Measurements from ENCODE around the gene UROS.

The UROS gene

GRCh38 chr10:125848371-125848770 lies 25.3 kb upstream of the UROS start:
- Histone ChIP-seq H3K9ac (ENCODE audit: low read length) (no peak overlapping the region), H3K9me3 (ENCODE audit: control insufficient read depth, low read length) (no peaks in the 10 kb centered on the region), H3K4me1 (ENCODE audit: control insufficient read depth, insufficient read depth, low read length) (no peaks in the 10 kb centered on the region), H3K27me3 (ENCODE audit: control insufficient read depth, insufficient read depth, low read length) (no peaks in the 10 kb centered on the region), H3K36me3 (ENCODE audit: control insufficient read depth, insufficient read depth, low read length) (peaks cover 6% of the 10 kb centered on the region), H3K4me3 (ENCODE audit: low read length) (no peak overlapping the region)

- Histone ChIP-seq H3K27me3 (ENCODE audit: control insufficient read depth, insufficient read depth, low read length) (no peaks in the 10 kb centered on the region), H3K36me3 (ENCODE audit: control insufficient read depth, insufficient read depth, low read length) (peaks cover 6% of the 10 kb centered on the region), H3K9ac (ENCODE audit: low read length) (no peak overlapping the region)
Observed at GRCh38 chr10:125846894-125847293, 23.8 kb upstream of the UROS start.

GRCh38 chr10:125845617-125846016 lies 22.6 kb upstream of the UROS start:
- no peak overlapping the region for H3K4me3 ChIP-seq (ENCODE audit: low read length)
- peaks cover 6% of the 10 kb centered on the region for H3K36me3 ChIP-seq (ENCODE audit: control insufficient read depth, insufficient read depth, low read length)
- H3K27me3 ChIP-seq (ENCODE audit: control insufficient read depth, insufficient read depth, low read length), result no peaks in the 10 kb centered on the region
- H3K9me3 ChIP-seq (ENCODE audit: control insufficient read depth, low read length), result no peaks in the 10 kb centered on the region
- H3K9ac ChIP-seq (ENCODE audit: low read length), result no peak overlapping the region
- no peaks in the 10 kb centered on the region for H3K4me1 ChIP-seq (ENCODE audit: control insufficient read depth, insufficient read depth, low read length)

More at GRCh38 chr10:125846894-125847293, 23.8 kb upstream of the UROS start:
- H3K4me3 ChIP-seq (ENCODE audit: low read length), result no peak overlapping the region
- H3K4me1 ChIP-seq (ENCODE audit: control insufficient read depth, insufficient read depth, low read length), result no peaks in the 10 kb centered on the region
- no peaks in the 10 kb centered on the region for H3K9me3 ChIP-seq (ENCODE audit: control insufficient read depth, low read length)

GRCh38 chr10:125844751-125845221 lies 21.7 kb upstream of the UROS start:
- H3K4me3 ChIP-seq (ENCODE audit: low read length), result no peak overlapping the region
- H3K36me3 ChIP-seq (ENCODE audit: control insufficient read depth, insufficient read depth, low read length), result peaks cover 6% of the 10 kb centered on the region
- H3K9ac ChIP-seq (ENCODE audit: low read length), result no peak overlapping the region

GRCh38 chr10:125843603-125844329 lies 20.7 kb upstream of the UROS start:
- Histone ChIP-seq H3K9ac (ENCODE audit: low read length) (no peak overlapping the region), H3K27me3 (ENCODE audit: control insufficient read depth, insufficient read depth, low read length) (no peaks in the 10 kb centered on the region), H3K36me3 (ENCODE audit: control insufficient read depth, insufficient read depth, low read length) (peaks cover 6% of the 10 kb centered on the region), H3K9me3 (ENCODE audit: control insufficient read depth, low read length) (no peaks in the 10 kb centered on the region), H3K4me1 (ENCODE audit: control insufficient read depth, insufficient read depth, low read length) (no peaks in the 10 kb centered on the region), H3K4me3 (ENCODE audit: low read length) (no peak overlapping the region)

More at GRCh38 chr10:125844751-125845221, 21.7 kb upstream of the UROS start:
- Histone ChIP-seq H3K4me1 (ENCODE audit: control insufficient read depth, insufficient read depth, low read length) (no peaks in the 10 kb centered on the region), H3K27me3 (ENCODE audit: control insufficient read depth, insufficient read depth, low read length) (no peaks in the 10 kb centered on the region), H3K9me3 (ENCODE audit: control insufficient read depth, low read length) (no peaks in the 10 kb centered on the region)

GRCh38 chr10:125840955-125841354 lies 17.9 kb upstream of the UROS start:
- Histone ChIP-seq H3K9me3 (ENCODE audit: control insufficient read depth, low read length) (no peaks in the 10 kb centered on the region), H3K36me3 (ENCODE audit: control insufficient read depth, insufficient read depth, low read length) (no peaks in the 10 kb centered on the region), H3K27me3 (ENCODE audit: control insufficient read depth, insufficient read depth, low read length) (no peaks in the 10 kb centered on the region), H3K9ac (ENCODE audit: low read length) (no peak overlapping the region), H3K4me1 (ENCODE audit: control insufficient read depth, insufficient read depth, low read length) (no peaks in the 10 kb centered on the region), H3K4me3 (ENCODE audit: low read length) (no peak overlapping the region)

GRCh38 chr10:125840406-125840805 lies 17.3 kb upstream of the UROS start:
- Histone ChIP-seq H3K4me1 (ENCODE audit: control insufficient read depth, insufficient read depth, low read length) (no peaks in the 10 kb centered on the region), H3K9me3 (ENCODE audit: control insufficient read depth, low read length) (no peaks in the 10 kb centered on the region), H3K9ac (ENCODE audit: low read length) (no peak overlapping the region), H3K4me3 (ENCODE audit: low read length) (no peak overlapping the region), H3K36me3 (ENCODE audit: control insufficient read depth, insufficient read depth, low read length) (no peaks in the 10 kb centered on the region), H3K27me3 (ENCODE audit: control insufficient read depth, insufficient read depth, low read length) (no peaks in the 10 kb centered on the region)

GRCh38 chr10:125838802-125839575 lies 15.9 kb upstream of the UROS start:
- Histone ChIP-seq H3K27me3 (ENCODE audit: control insufficient read depth, insufficient read depth, low read length) (no peaks in the 10 kb centered on the region), H3K4me1 (ENCODE audit: control insufficient read depth, insufficient read depth, low read length) (no peaks in the 10 kb centered on the region), H3K9ac (ENCODE audit: low read length) (no peak overlapping the region), H3K36me3 (ENCODE audit: control insufficient read depth, insufficient read depth, low read length) (no peaks in the 10 kb centered on the region), H3K9me3 (ENCODE audit: control insufficient read depth, low read length) (no peaks in the 10 kb centered on the region), H3K4me3 (ENCODE audit: low read length) (no peak overlapping the region)

- Histone ChIP-seq H3K4me3 (ENCODE audit: low read length) (no peak overlapping the region), H3K4me1 (ENCODE audit: control insufficient read depth, insufficient read depth, low read length) (no peaks in the 10 kb centered on the region), H3K9me3 (ENCODE audit: control insufficient read depth, low read length) (no peaks in the 10 kb centered on the region), H3K9ac (ENCODE audit: low read length) (no peak overlapping the region), H3K27me3 (ENCODE audit: control insufficient read depth, insufficient read depth, low read length) (no peaks in the 10 kb centered on the region), H3K36me3 (ENCODE audit: control insufficient read depth, insufficient read depth, low read length) (no peaks in the 10 kb centered on the region)
Observed at GRCh38 chr10:125836746-125837145, 13.7 kb upstream of the UROS start.

GRCh38 chr10:125828311-125828710 lies 5.3 kb upstream of the UROS start:
- no peaks in the 10 kb centered on the region for H3K36me3 ChIP-seq (ENCODE audit: control insufficient read depth, insufficient read depth, low read length)
- H3K4me1 ChIP-seq (ENCODE audit: control insufficient read depth, insufficient read depth, low read length), result peaks cover 13% of the 10 kb centered on the region
- H3K9me3 ChIP-seq (ENCODE audit: control insufficient read depth, low read length), result no peaks in the 10 kb centered on the region
- no peaks in the 10 kb centered on the region for H3K27me3 ChIP-seq (ENCODE audit: control insufficient read depth, insufficient read depth, low read length)
- no peak overlapping the region for H3K4me3 ChIP-seq (ENCODE audit: low read length)
- H3K9ac ChIP-seq (ENCODE audit: low read length), result no peak overlapping the region

GRCh38 chr10:125827133-125827532 lies 4.1 kb upstream of the UROS start:
- Histone ChIP-seq H3K9ac (ENCODE audit: low read length) (no peak overlapping the region), H3K9me3 (ENCODE audit: control insufficient read depth, low read length) (no peaks in the 10 kb centered on the region), H3K4me1 (ENCODE audit: control insufficient read depth, insufficient read depth, low read length) (peaks cover 13% of the 10 kb centered on the region), H3K27me3 (ENCODE audit: control insufficient read depth, insufficient read depth, low read length) (no peaks in the 10 kb centered on the region), H3K36me3 (ENCODE audit: control insufficient read depth, insufficient read depth, low read length) (no peaks in the 10 kb centered on the region), H3K4me3 (ENCODE audit: low read length) (no peak overlapping the region)

GRCh38 chr10:125824736-125825135 lies 1.7 kb upstream of the UROS start:
- Histone ChIP-seq H3K27me3 (ENCODE audit: control insufficient read depth, insufficient read depth, low read length) (no peaks in the 10 kb centered on the region), H3K9ac (ENCODE audit: low read length) (peak overlapping the region; percentile 84), H3K4me3 (ENCODE audit: low read length) (no peak overlapping the region), H3K4me1 (ENCODE audit: control insufficient read depth, insufficient read depth, low read length) (peaks cover 13% of the 10 kb centered on the region), H3K36me3 (ENCODE audit: control insufficient read depth, insufficient read depth, low read length) (no peaks in the 10 kb centered on the region), H3K9me3 (ENCODE audit: control insufficient read depth, low read length) (no peaks in the 10 kb centered on the region)

Data from mucosa of stomach (tissue), 1 donor.